Natural killer cell (primary cell): ENCODE data around the gene FKBP11. TPM values are rescaled to one million over a fixed set of nuclear protein-coding genes. Genes with fewer than 3 reads are reported as not detected.

ENCODE experiments used
- ATAC-seq, 3 donors: fragments of 150-1000 bp in 2 of 3; fragments of 200-7000 bp in 1 of 3; cut with Tn5 transposase; 1 replicate in 1 of 3; 2 replicates in 2 of 3; pipeline ENCODE4 v1.10.0; 2021; ENCODE audit warnings: mild to moderate bottlenecking in 2 of 3, moderate library complexity in 2 of 3
- DNase-seq, 2 donors: peaks; one replicate each; pipeline versions ENCODE4 v3.0.0 to v3.0.0-alpha.2; 2013 to 2021; ENCODE audit warnings: mixed read lengths in 1 of 2
- H3K27ac ChIP-seq: one replicate; pipeline ENCODE4 v1.5.1; 2013; ENCODE audit warnings: mild to moderate bottlenecking, low read length
- H3K27me3 ChIP-seq: one replicate; pipeline ENCODE4 v1.6.1; 2013; ENCODE audit warnings: low read length; ENCODE audit not compliant: control insufficient read depth, insufficient read depth
- H3K36me3 ChIP-seq: one replicate; pipeline ENCODE4 v1.6.1; 2013; ENCODE audit warnings: low read length; ENCODE audit not compliant: control insufficient read depth, insufficient read depth
- H3K4me1 ChIP-seq: one replicate; pipeline ENCODE4 v1.6.1; 2013; ENCODE audit warnings: low read length; ENCODE audit not compliant: control insufficient read depth, insufficient read depth
- H3K4me3 ChIP-seq: one replicate; pipeline ENCODE4 v1.5.1; 2013; ENCODE audit warnings: low read length
- H3K9me3 ChIP-seq: one replicate; pipeline ENCODE4 v1.6.1; 2013; ENCODE audit warnings: low read length; ENCODE audit not compliant: control insufficient read depth, insufficient read depth
- H3K27ac Mint-ChIP-seq, 2 donors: one replicate each; pipeline ENCODE4 v1.8.0; 2022; ENCODE audit warnings: mild to moderate bottlenecking in 2 of 2, mixed read lengths in 2 of 2, moderate library complexity in 1 of 2
- H3K27me3 Mint-ChIP-seq, 2 donors: one replicate each; pipeline ENCODE4 v1.8.0; 2022; ENCODE audit warnings: low read depth in 2 of 2, mixed read lengths in 2 of 2
- H3K36me3 Mint-ChIP-seq: one replicate; pipeline ENCODE4 v1.8.0; 2022; ENCODE audit warnings: mixed read lengths
- H3K4me1 Mint-ChIP-seq, 2 donors: one replicate each; pipeline ENCODE4 v1.8.0; 2022; ENCODE audit warnings: mixed read lengths in 2 of 2
- H3K4me3 Mint-ChIP-seq: one replicate; pipeline ENCODE4 v1.8.0; 2022; ENCODE audit warnings: mild to moderate bottlenecking, moderate library complexity, mixed read lengths
- H3K9me3 Mint-ChIP-seq, 2 donors: one replicate each; pipeline ENCODE4 v1.8.0; 2022; ENCODE audit warnings: mixed read lengths in 2 of 2
- WGBS: methylation state at CpG from one replicate; pipeline ENCODE4 v1.1.7; 2013; ENCODE audit warnings: missing lambda C conversion rate; ENCODE audit not compliant: insufficient coverage; 5-methylcytosine and 5-hydroxymethylcytosine counted together
- intact Hi-C: fragments of 100-400 bp; cut with micrococcal nuclease; formaldehyde crosslinking; loops from one replicate; pipeline ENCODE4 v1.14.2; 2022
- total RNA-seq, 4 donors: library from RNA; stranded (reverse); fragments of 120-200 nt in 1 of 4; gene quantifications; one replicate each; pipeline versions ENCODE4 v1.2.3 to v1.2.4, GENCODE V29; 2013 to 2022
- TF ChIP-seq, protein P1 (sequence below): fragments of 200-600 bp; IDR thresholded peaks from one replicate; pipeline ENCODE4 v1.8.0; 2022; ENCODE audit warnings: antibody characterized with exemption

The FKBP11 gene
- total RNA-seq, 3 donors from 2014 or later (not counting 1 experiment from before 2014, with no cell fraction given) = 156 to 228 (median 218) TPM

DNA sequence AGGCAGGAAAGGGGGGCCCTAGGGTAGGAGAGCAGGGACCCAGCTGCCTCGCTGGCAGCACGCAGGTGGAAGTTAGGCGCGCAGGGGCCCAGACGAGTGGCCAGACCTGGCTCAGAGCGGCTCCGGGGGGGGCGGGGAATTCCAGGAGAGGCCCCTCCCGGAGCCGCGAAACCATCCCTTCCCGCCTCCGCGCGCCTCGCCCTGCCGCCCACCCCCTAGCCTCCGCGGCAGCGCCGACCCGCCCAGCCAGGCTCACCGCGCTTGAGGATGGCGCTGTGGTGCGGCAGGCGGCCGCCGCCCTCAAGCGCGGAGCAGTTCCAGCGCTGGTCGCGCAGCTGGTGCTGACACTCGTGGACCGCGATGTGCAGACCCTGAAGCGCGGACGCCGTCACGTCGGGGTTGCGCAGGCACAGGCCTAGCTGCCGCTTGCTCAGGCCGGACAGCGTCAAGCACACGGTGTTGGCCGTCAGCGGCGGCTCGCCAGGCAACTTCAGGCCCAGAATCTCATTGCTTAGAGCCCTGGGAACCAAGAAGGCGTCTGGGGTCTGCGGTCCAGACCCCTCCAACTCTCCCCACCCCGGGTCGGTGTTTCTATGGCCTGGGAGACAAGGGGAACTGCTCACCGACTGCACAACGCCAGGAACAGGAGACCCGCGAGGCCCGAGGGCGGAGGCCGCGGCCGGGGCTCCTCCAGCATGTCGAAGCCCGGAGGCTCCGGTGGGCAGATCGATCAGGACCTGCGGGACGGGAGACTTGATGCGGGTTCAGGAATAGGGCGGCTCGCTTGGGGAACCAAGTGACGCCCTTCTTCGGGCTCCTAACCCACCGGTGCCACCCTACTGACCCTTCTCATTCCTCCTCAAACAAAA lies 44.8 kb upstream of the FKBP11 start:
- Histone ChIP-seq H3K4me3 (no peak overlapping the region), H3K9me3 (no peaks in the 10 kb centered on the region), H3K27ac (no peak overlapping the region), H3K27me3 (peaks cover 47% of the 10 kb centered on the region), H3K4me1 (peaks cover 46% of the 10 kb centered on the region), H3K36me3 (no peaks in the 10 kb centered on the region)
- WGBS = 8% methylated on average over 77 of the region's 77 CpGs
- no peak overlapping the region for H3K27ac Mint-ChIP-seq
- intact Hi-C loops = loop anchor here (10.0 kb wide), 1 partner anchor 45 kb away; the partner anchor contains the start of gene FKBP11
- peak in 1 of 2 donors; percentile 73 for DNase-seq
- TF ChIP-seq, protein P1, sequence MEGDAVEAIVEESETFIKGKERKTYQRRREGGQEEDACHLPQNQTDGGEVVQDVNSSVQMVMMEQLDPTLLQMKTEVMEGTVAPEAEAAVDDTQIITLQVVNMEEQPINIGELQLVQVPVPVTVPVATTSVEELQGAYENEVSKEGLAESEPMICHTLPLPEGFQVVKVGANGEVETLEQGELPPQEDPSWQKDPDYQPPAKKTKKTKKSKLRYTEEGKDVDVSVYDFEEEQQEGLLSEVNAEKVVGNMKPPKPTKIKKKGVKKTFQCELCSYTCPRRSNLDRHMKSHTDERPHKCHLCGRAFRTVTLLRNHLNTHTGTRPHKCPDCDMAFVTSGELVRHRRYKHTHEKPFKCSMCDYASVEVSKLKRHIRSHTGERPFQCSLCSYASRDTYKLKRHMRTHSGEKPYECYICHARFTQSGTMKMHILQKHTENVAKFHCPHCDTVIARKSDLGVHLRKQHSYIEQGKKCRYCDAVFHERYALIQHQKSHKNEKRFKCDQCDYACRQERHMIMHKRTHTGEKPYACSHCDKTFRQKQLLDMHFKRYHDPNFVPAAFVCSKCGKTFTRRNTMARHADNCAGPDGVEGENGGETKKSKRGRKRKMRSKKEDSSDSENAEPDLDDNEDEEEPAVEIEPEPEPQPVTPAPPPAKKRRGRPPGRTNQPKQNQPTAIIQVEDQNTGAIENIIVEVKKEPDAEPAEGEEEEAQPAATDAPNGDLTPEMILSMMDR = no peak
- ATAC-seq = peak; percentile 44 to 61 (median 45)
- H3K4me3 Mint-ChIP-seq = peak overlapping the region; percentile 39
- peaks cover 19 to 28% of the 10 kb centered on the region in 2 donors for H3K27me3 Mint-ChIP-seq
- no peaks in the 10 kb centered on the region for H3K9me3 Mint-ChIP-seq
- H3K36me3 Mint-ChIP-seq = no peaks in the 10 kb centered on the region
- H3K4me1 Mint-ChIP-seq = peaks cover 29 to 42% of the 10 kb centered on the region in 2 donors

DNA sequence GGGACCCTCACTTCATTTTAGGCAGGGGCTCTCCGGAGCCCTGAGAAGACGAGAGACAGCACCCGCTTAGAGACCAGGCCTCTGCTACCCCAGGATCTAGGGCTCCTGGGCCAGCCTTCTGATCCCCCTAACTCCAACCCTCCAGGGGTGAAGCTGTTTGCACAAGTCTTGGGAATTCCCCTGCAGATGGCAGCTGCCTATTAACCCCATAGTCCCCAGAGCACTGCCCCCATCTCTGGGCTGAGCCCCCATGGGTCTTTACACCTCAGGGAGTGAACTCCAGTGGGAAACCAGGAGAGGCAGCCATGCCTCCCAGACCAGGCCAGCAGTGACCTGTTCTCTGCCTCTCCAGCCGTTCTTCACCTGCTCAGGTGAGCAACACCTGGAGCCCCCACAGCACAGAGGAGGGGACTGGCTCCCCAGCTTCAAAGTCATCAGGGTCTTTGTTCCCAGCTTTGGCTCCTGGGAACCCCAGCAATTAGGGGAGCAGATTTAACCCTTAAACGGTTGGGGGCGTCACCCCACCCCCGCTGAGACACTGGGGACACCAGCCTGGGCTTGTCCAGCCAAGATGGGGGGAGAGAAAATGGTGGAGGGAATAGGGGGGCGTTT lies 44.0 kb upstream of the FKBP11 start:
- H3K4me3 Mint-ChIP-seq = no peak overlapping the region

DNA sequence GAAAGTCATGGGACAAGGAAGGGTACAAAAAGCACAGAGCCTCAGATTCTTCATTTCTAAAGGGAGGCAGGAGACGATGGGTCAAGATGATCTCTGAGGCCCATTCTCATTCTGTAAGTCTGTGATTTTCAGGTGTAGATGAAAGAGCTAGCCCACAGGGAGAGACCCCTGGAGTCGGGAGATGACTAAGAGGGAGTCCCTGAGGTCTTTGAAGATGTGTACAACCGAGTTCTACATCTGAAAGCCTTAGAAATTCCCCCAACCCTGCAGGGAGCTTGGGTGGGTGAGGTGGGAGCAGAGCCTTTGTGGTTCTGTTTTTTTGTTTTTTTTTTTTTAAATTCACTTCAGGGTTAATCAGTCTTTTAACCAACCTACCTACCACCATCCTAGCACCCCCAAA lies 43.2 kb upstream of the FKBP11 start:
- 83% methylated on average over 3 of the region's 3 CpGs for whole genome bisulfite sequencing
- H3K4me3 ChIP-seq = no peak overlapping the region
- Mint-ChIP-seq H3K36me3 (no peaks in the 10 kb centered on the region), H3K4me3 (no peak overlapping the region), H3K9me3 (no peaks in the 10 kb centered on the region), H3K4me1 (peaks cover 29 to 40% of the 10 kb centered on the region in 2 donors), H3K27me3 (peaks cover 19 to 25% of the 10 kb centered on the region in 2 donors), H3K27ac (no peak overlapping the region)
- H3K36me3 ChIP-seq = no peaks in the 10 kb centered on the region
- no peaks in the 10 kb centered on the region for H3K9me3 ChIP-seq
- DNase-seq (no peak), ATAC-seq (no peak)
- no peak overlapping the region for H3K27ac ChIP-seq
- TF ChIP-seq, protein P1 = no peak
- intact Hi-C loops = no loop called here
- H3K27me3 ChIP-seq = peaks cover 38% of the 10 kb centered on the region
- H3K4me1 ChIP-seq = peaks cover 40% of the 10 kb centered on the region

More for the DNA sequence above, 44.0 kb upstream of the FKBP11 start:
- Histone ChIP-seq H3K4me3 (no peak overlapping the region), H3K4me1 (peaks cover 46% of the 10 kb centered on the region), H3K27me3 (peaks cover 46% of the 10 kb centered on the region), H3K36me3 (no peaks in the 10 kb centered on the region), H3K27ac (no peak overlapping the region), H3K9me3 (no peaks in the 10 kb centered on the region)
- ATAC-seq (no peak), DNase-seq (no peak)
- intact Hi-C loops = no loop called here
- 70% methylated on average over 8 of the region's 8 CpGs for WGBS
- Mint-ChIP-seq H3K9me3 (no peaks in the 10 kb centered on the region), H3K27ac (no peak overlapping the region), H3K4me1 (peaks cover 29 to 42% of the 10 kb centered on the region in 2 donors), H3K36me3 (no peaks in the 10 kb centered on the region), H3K27me3 (peaks cover 19 to 28% of the 10 kb centered on the region in 2 donors)
- TF ChIP-seq, protein P1 = no peak
